ENCODE results near the gene DCXR. TPM values are rescaled to one million over a fixed set of nuclear protein-coding genes. Genes with fewer than 3 reads are reported as not detected.

The DCXR gene
- total and polyA plus RNA-seq, 2 of the 13 experiments (the other 11 are each of a cell fraction or from before 2014, with no cell fraction given) = 287 to 311 TPM

DNA sequence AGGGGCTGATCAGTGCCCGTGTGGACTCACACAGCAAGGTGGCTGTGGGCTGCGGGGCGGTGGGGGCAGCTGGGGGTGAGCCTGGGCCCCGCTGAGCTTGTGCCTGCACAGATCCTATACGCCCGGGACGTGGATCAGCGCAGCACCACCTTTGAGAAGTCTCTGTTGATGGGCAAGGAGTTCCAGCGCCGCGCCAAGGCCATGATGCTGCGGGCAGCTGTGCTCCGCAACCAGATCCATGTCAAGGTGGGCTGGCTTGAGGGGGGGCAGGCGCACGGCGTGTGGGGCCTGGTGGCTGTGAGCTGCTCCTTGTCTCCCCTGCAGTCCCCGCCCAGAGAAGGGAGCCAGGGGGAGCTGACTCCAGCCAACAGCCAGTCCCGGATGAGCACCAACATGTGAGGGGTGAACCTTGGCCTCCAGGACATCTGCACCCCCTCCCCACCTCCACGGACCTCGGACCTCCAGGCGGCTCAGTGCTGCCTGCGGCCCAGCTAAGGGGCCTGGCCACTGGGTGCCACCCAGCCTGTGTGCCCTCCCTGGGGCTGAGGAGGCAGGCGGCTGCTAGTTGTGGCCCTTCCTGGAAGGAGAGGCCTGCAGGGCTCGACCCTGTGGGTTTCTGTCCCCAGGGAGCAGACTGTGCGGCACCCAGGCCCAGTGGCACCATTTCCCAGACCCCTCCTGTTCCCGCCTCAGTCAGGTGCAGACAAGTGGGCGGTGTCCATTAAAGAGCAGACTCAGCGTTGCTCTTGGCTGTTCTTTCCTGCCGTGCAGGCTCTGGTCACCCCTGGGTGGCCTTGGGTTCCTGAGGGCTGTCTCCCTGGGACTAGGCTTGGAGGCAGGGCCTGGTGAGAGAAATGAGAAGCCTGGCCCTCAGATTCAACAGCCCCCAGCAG lies 19.5 kb upstream of the DCXR start (continued):
- TF ChIP-seq, protein P1, sequence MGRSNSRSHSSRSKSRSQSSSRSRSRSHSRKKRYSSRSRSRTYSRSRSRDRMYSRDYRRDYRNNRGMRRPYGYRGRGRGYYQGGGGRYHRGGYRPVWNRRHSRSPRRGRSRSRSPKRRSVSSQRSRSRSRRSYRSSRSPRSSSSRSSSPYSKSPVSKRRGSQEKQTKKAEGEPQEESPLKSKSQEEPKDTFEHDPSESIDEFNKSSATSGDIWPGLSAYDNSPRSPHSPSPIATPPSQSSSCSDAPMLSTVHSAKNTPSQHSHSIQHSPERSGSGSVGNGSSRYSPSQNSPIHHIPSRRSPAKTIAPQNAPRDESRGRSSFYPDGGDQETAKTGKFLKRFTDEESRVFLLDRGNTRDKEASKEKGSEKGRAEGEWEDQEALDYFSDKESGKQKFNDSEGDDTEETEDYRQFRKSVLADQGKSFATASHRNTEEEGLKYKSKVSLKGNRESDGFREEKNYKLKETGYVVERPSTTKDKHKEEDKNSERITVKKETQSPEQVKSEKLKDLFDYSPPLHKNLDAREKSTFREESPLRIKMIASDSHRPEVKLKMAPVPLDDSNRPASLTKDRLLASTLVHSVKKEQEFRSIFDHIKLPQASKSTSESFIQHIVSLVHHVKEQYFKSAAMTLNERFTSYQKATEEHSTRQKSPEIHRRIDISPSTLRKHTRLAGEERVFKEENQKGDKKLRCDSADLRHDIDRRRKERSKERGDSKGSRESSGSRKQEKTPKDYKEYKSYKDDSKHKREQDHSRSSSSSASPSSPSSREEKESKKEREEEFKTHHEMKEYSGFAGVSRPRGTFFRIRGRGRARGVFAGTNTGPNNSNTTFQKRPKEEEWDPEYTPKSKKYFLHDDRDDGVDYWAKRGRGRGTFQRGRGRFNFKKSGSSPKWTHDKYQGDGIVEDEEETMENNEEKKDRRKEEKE (IDR thresholded peaks at IDR 0.05) = no peak
- TF ChIP-seq ZNF34 (CRISPR knock-in tag; IDR thresholded peaks at IDR 0.05; ENCODE audit: borderline replicate concordance) (no peak), ZNF564 (CRISPR knock-in tag; IDR thresholded peaks at IDR 0.05) (peak; percentile 64; the same call in 1 of the 2 replicates), ZFP41 (CRISPR knock-in tag; IDR thresholded peaks at IDR 0.05; ENCODE audit: borderline replicate concordance) (0 out of 2 replicates have a peak, but pooled peaks have one; percentile 4), TARDBP (CRISPR knock-in tag; IDR thresholded peaks at IDR 0.05) (peak; percentile 61; the same call in 1 of the 2 replicates), CCDC6 (CRISPR knock-in tag; IDR thresholded peaks at IDR 0.05) (no peak), ZNF576 (CRISPR knock-in tag; IDR thresholded peaks at IDR 0.05) (no peak), SMAD1 (CRISPR knock-in tag; IDR thresholded peaks at IDR 0.05; ENCODE audit: borderline replicate concordance, low read depth) (peak; percentile 80; the same call in 1 of the 2 replicates), ZSCAN9 (CRISPR knock-in tag; IDR thresholded peaks at IDR 0.05; ENCODE audit: borderline replicate concordance) (peak; percentile 58; the same call in 1 of the 2 replicates), ZNF124 (CRISPR knock-in tag; IDR thresholded peaks at IDR 0.05) (0 out of 2 replicates have a peak, but pooled peaks have one; percentile 44), FOXA1 (IDR thresholded peaks at IDR 0.05) (no peak), FOXA1 (CRISPR knock-in tag; IDR thresholded peaks at IDR 0.05) (peak; percentile 42), ZNF879 (CRISPR knock-in tag; IDR thresholded peaks at IDR 0.05) (0 out of 2 replicates have a peak, but pooled peaks have one; percentile 4), ZNF367 (CRISPR knock-in tag; IDR thresholded peaks at IDR 0.05; ENCODE audit: borderline replicate concordance) (no peak), SNAI1 (CRISPR knock-in tag; IDR thresholded peaks at IDR 0.05; ENCODE audit: borderline replicate concordance) (peak; percentile 52; the same call in 1 of the 2 replicates)
- TF ChIP-seq, protein P2, sequence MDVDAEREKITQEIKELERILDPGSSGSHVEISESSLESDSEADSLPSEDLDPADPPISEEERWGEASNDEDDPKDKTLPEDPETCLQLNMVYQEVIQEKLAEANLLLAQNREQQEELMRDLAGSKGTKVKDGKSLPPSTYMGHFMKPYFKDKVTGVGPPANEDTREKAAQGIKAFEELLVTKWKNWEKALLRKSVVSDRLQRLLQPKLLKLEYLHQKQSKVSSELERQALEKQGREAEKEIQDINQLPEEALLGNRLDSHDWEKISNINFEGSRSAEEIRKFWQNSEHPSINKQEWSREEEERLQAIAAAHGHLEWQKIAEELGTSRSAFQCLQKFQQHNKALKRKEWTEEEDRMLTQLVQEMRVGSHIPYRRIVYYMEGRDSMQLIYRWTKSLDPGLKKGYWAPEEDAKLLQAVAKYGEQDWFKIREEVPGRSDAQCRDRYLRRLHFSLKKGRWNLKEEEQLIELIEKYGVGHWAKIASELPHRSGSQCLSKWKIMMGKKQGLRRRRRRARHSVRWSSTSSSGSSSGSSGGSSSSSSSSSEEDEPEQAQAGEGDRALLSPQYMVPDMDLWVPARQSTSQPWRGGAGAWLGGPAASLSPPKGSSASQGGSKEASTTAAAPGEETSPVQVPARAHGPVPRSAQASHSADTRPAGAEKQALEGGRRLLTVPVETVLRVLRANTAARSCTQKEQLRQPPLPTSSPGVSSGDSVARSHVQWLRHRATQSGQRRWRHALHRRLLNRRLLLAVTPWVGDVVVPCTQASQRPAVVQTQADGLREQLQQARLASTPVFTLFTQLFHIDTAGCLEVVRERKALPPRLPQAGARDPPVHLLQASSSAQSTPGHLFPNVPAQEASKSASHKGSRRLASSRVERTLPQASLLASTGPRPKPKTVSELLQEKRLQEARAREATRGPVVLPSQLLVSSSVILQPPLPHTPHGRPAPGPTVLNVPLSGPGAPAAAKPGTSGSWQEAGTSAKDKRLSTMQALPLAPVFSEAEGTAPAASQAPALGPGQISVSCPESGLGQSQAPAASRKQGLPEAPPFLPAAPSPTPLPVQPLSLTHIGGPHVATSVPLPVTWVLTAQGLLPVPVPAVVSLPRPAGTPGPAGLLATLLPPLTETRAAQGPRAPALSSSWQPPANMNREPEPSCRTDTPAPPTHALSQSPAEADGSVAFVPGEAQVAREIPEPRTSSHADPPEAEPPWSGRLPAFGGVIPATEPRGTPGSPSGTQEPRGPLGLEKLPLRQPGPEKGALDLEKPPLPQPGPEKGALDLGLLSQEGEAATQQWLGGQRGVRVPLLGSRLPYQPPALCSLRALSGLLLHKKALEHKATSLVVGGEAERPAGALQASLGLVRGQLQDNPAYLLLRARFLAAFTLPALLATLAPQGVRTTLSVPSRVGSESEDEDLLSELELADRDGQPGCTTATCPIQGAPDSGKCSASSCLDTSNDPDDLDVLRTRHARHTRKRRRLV (CRISPR knock-in tag; IDR thresholded peaks at IDR 0.05) = peak; percentile 72; the same call in 1 of the 2 replicates
